Activated CD8-positive, alpha-beta memory T cell treated with anti-CD3 and anti-CD28 coated beads, Interleukin-2, amount 50 U/mL, for 4 hours (primary cell): ENCODE measurements around the gene GIT2.

Source experiments
- DNase-seq: peaks from one replicate; pipeline ENCODE4 v3.0.0-alpha.2; 2020

GIT2 gene

DNA sequence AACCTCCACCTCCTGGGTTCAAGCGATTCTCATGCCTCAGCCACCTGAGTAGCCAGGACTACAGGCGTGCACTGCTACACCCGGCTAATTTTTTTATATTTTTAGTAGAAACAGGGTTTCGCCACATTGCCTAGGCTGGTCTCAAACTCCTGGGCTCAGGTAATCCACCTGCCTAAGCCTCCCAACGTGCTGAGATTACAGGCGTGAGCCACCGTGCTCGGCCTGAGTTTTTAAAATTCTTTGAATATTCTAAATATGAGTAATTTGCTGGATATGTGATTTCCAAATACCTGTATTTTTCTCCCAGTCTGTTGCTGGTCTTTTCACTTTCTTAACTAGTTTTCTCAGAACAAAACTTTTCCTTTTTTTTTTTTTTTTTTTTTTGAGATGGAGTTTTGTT, 27.4 kb downstream of the GIT2 start:
- no peak for DNase-seq

DNA sequence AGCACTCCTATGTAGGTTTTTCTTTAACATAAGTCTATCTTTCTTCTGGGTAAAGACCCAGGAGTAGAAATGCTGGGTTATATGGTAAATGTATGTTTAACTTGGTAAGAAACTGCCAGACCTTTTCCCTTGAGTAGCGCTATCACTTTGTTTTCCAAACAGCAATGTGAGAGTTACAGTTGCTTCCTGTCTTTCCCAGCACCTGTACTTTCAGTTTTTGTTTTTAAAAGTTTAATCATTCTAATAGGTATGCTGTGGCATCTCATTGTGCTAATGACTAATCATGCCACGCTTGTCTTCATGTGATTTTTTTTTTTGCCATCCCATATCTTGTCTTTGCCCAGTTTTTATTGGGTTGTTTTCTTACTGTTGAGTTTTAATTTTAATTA, 28.1 kb downstream of the GIT2 start:
- DNase-seq: no peak

DNA sequence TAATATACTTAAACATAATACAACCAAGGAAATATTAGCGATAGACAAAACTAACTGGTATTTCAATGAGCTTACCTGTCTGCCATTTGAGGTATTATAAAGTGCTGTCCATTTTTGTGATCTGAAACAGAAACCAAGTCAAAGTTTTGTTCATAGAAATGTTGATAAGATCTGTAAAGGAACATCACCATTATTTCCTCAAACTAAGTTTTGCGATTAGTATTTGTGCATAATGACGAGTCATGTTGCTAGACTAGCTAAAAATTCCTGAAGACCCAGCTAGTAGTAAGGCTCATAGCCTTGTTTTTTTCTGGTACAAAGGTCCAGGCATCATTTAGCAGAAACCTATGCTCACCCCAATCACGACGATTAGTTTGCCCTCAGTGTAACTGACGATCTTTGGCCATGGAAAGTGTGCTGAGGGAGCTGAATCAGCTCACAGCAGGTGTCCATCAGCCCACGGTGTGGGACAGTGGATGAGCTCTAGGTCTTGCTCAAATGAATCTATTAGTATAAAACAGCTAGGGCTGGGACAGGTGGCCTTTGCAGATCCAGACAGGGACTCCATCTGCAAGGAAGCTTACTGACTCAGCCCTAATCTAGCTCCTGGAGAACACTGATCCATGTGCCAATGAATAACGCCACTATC, 28.7 kb downstream of the GIT2 start:
- no peak for DNase-seq

DNA sequence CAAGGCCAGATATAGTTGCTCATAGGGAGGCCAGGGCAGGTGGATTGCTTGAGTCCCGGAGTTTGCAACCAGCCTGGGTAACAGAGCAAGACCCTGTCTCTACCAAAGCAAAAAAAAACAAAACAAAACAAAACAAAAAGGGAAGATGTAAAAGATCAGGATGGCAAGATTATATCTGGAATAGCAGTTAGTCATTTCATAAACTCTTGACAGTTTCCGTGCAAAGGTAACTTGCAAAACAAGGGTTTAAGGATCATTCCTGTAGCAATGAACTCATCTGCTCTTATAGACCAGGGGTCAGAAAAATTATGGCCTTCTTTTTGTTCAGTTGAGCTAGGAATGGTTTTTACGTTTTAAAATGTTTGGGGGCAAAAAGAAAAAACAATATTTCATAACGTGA, 29.6 kb downstream of the GIT2 start:
- DNase-seq: no peak

DNA sequence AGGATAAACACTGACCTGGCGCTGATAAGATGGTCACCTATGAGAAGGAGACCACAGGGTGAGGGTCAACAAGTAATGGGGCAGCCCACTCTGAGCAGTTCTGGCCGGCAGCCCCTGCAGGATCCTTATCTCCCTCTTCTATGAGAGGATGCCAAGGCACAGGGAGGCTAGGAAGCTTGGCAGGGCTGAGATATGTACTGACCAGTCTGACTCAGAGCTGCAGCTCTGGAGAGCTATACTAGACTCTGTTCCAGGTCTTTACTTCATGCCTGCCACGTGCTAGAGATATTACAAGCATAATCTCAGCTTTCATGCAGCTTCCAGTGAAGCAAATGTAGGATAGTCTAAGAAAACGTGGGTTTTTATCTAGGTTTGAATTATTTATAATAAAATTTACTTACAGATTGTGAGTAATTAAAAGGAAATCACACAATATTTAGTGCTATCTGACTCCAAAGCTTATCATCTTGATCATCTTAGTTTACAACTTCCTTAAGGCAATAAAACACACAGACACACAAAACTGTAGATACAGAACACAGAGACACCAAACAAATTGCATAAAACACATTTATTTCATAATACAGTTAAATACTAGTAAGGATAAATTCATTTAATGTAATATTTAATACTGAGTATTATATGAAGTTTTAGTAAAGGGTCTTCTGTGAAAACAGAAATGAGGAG, 32.3 kb downstream of the GIT2 start:
- no peak for DNase-seq

DNA sequence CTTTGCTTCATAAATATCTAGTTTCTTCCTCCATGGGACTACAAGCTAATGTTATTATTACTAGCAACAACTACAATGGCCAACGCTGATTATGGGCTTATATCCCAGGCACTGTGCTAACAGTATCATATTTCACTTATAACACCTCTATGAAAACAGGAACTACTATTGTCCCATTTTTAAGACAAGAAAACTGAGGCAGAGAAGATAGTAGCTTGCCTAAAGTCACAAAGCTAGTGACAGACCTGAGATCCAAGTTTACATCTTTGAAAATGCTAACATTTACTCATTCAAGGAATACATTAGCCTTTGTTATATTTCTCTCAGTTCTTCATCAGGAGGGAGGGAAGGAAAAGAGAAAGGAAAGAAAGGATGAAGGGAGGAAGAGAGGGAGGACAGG, 32.8 kb downstream of the GIT2 start:
- no peak for DNase-seq

DNA sequence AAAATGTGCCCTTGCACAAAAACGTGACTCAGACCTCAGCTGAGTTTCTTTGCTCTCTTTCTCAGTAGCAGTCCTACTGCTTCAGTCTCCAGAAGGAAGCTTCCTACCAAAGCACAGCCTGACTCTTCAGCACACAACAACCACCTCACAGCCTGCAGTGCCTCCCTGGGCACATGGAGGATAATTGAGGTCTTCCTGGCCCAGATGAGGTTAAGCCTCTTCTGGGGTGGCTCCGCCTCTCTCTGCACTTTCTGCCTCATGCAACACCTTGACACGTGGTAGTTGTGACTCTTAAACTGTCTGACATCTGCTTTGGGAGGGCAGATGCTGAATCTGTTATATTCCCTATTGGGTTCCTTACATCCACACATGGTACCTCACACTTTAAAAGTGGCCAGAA, 33.8 kb downstream of the GIT2 start:
- DNase-seq: no peak

DNA sequence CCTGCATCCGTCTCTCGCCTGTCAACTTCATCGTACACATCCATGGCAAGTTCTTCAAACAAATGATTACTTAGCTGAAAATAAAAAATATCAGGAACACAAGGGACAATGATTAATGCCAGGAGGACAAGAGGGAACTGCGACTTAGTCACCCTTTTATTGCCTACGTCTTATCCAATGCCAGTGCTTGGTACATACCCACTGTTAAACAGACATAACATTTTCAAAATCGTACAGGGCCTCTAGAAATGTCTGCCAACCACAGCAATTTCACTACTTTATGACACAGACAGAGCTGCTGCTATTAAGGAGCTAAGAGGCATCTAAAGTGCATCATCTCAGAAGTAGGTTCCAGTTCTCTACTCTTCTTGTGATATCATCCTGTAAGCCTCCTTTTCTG, 34.6 kb downstream of the GIT2 start:
- no peak for DNase-seq

DNA sequence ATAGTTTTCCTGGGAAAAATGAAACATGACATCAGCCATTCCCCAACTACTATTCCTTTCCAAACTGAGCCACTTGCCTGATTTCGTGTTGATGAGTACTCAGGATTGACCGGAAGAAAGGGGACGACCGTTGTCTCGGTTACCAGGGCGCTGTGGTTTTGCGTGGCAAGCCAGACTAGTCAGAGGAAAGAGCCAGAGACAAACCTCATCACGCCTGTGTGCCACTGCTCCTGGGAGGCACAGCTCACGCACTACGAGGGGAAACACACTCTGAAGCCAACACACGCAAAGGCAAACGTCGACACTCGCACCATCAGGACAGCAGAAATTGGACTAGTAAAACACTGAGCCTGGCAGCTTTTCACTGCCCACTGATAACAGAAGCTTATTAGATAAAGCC, 35.0 kb downstream of the GIT2 start:
- no peak for DNase-seq

DNA sequence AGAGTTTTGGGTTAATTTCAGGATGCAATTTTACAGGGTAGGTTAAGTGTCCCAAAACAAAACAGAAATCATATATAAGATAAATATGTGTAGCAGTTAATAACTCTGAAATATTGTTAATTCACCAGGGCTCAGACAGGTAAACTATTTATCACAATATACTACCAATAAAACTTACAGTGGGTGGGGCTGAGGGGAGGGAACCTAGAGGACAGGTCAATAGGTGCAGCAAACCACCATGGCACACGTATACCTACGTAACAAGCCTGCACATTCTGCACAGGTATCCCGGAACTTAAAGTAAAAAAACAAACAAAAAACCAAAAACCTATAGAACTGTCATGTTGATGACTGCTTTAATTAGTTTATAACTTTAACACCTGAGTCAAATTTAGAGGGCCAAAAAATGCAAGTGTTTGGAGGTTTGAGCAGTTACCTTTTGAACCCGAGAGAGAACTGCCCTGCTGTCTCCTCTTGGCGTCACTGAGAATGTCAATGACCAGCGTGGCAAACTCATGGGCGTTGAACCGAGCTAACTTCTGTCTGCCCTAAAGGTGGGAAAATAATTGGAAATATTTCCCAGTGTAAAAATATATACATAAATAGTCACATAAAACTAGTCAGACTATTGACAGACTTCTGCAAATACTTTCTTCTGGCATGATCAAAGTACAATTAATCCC, 36.6 kb downstream of the GIT2 start:
- no peak for DNase-seq

DNA sequence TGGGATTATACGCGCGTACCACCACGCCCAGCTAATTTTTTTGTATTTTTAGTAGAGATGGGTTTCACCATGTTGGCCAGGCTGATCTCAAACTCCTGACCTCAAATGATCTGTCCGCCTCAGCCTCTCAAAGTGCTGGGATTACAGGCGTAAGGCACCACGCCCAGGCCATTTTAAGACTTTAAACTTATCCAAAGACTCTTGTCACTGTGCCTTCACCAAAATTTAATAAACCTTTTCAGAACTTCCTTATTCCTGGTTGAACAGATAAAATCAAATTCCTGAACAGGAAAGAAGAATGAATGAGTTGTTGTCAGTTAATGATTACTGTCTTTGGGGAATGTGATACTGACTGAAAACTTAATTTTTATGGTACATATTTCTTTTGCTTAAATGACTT, 37.8 kb downstream of the GIT2 start:
- no peak for DNase-seq

DNA sequence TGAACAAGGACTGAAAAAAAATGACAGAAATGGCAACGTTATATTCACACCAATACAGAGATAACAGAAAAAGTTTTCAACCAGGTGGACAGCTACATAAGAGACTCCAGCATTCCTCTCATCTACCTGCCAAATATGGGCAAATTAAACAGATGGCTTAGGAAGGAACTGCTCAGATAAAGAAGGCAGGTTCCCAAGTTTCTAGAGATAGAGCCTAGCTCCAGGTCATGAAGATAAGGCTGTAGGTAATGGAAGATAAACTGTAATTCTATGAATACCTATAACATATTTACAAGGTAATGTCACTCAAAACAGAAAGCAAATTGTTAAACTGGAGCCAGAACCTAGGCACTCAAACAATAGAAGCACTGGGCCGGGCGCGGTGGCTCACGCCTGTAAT, 42.5 kb downstream of the GIT2 start:
- no peak for DNase-seq

DNA sequence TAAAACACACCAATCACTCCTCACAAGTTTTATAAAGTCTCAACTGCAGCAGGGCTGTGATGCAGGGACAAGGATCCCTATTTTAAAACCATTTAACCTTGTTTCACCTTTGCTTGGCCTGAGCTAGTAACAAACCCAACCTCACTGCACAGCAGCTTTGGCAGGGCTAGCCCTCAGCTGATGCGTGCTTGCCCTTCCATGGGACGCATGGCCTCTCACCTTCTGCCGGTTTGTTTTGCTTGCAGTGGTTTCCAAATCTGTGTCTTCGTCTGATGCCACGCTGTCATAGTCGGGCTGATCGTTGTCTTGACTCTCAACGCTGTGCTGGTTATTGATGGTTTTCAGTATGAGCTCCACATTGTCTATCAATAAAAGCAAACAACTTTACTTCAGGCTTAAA, 43.3 kb downstream of the GIT2 start:
- no peak for DNase-seq

DNA sequence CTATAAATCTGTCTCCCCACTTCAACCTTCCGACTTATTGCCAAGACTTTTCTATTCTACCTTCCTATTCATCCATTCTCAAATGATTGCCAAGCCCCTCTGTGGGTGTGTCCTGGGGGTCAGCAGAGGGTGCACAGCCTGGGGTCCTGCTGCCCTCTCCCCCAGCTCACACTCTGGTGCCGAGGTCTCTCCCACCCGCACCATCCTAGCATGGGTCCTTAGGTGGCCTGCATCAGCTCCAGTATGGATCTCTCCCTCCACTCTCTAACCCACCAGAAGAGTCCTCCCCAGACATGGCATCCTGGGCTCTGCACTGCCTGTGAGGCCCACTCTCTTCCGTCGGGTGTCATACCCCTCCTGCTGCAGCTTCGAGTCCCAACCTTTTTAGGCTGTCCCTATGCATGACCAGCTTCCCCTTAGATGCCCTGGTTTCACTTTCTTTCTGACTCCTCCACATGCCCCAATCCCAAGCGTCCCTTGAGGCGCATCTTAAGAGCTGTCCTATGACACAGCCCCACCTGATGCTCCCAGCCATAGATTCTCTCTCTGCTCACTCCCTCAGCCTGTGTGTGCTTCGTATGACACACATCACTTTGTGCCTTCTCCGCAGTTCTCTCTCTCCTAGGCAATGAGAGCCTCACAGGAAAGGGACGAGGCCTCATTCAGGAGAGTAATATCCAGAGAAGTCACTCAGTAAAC, 43.9 kb downstream of the GIT2 start:
- DNase-seq: no peak

DNA sequence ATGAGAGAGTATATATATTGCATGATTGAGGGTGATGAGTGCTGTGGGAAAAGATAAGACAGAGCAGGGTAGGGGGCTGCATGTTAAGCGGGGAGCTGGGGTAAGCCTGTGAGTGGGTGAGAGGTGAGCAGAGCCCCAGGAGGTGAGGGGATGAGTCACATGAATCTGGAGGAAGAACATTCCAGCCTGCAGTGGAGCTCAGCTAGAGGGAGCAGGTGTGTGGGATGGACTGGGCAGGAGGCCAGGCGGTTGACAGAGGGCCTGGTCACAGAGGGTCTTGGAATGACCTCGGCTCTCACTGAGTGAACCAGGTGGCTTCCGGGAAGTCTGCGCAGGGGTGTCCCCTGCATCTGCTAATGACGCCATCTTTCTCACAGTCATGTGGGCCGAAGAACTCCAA, 44.4 kb downstream of the GIT2 start:
- DNase-seq: no peak

DNA sequence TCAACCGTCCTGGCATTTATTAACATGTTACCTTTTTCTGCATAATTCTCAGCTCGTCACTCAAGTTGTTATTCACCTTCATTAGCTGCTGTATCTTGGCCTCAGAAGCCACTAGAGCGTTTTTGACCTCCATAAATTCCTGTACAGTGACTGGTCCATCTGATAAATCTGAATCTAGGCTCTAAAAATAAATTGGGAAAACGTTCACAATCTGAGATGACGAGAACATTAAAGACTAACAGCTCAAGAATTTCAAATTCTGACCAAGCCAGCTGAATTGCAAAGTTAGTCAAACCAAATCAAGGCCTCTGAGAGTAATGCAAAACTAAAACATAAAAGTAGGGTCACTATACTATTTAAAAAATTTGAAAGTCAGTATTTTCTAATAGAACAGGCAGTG, 45.0 kb downstream of the GIT2 start:
- no peak for DNase-seq

DNA sequence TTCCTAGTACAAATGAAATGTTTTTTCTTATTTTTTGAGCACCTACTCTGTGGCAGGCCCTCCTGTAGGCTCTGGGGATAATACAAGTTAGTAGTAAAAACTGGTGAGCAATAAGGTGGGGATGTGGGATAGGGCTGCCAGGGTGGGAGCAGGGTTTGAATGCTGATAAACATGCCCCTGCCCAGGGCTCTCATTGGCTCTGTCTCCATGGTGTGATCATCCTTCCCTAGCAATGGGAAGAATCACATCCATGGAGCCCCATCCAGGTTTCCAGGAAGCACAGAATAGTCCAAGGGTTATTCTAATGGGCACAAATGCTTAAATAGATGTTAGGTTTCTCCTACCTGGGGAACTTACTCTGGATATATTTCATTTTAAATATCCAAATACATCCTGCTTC, 45.5 kb downstream of the GIT2 start:
- DNase-seq: no peak

DNA sequence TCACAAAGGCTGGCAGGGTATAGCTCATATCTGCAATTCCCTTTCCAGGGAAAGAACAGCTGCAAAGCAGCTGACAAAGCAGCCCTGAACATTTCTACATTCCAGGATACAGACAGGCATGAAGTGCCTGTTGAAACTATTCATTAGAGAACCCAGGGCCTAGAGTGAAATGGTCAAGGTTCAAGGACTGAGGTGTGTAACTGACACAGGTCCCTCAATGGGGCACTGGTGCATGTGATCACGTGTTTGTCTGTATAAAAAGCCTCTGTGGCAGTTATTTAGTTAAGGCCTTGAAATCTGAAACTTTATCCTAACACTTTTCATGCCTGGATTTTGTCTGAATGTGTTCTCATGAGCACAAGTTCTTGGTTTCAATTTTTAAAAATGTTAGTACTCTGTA, 47.1 kb downstream of the GIT2 start:
- DNase-seq: no peak

DNA sequence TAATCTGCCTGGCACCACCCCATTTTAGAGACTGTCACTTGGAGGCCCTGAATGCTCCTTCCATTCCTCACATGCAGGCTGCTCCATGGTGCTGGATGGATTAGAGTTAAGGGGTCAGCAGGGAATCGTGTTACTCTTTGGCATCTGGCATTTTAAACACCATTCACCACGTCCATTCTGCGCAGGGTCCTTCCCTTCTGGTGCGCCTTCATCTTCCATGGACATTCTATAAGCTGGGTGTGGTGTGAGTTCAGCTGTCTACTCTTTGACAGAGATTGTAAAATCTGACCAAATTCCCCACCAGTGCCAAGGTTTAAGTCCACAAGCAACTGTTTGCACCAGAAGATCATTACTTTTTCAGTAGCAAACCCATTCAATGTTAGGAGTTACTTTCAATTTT, 47.8 kb downstream of the GIT2 start:
- DNase-seq: no peak

DNA sequence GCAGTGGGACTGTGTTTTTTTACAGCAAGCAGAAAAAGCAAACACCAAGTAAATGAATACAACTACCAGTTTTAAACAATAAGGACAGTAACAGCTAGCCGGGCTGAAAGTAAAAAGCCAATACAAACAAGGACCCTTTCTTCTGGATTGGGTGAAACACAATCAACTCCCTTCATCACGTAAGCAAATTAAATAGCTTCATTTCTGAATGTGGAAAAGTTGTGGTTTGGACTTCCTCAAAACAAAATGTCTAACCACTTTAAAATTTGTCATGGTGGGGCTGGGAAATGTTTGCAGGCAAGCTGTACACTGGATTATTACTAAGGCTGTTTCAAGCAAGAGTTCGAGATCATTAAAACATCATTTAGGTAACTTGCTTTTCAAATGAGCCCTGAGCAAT, 48.6 kb downstream of the GIT2 start:
- no peak for DNase-seq

DNA sequence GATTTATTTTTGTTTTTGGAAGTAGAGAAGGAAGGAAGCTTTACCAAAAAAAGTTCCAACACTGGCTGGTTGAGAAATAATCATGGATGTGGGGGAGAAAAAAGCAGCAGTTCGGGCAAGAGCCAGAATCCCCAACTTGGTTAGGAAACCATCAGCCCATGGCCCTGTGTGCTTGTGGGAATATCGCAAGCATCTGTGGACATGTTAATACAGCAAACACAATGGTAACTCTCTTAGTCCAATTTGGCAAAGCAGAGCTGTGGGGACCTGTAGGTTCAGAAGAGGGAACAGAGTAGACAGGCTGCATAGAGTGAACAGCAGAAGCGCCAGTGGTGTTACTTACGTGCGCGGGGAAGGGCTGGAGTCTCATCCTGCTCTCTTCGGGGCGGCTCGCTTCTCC, 49.3 kb downstream of the GIT2 start:
- no peak for DNase-seq

DNA sequence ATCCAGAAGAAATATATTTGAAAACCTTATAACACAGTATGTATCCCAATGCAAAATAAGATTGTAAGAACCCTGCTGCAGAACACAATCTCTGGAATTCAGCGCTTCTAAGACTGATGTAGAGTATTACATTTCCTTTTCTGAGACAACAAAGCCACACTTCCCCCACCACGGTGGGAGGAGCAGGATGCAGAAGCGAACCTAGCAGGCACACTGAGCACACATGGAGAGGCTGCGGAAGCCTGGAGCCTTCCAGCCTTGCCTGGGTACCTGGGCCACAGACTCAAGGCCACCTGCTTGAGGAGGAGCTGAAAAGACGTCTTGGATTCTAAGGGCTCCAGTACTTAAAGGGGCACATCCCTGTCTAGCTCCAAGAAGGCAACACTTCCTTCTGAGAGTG, 49.7 kb downstream of the GIT2 start:
- DNase-seq: no peak

DNA sequence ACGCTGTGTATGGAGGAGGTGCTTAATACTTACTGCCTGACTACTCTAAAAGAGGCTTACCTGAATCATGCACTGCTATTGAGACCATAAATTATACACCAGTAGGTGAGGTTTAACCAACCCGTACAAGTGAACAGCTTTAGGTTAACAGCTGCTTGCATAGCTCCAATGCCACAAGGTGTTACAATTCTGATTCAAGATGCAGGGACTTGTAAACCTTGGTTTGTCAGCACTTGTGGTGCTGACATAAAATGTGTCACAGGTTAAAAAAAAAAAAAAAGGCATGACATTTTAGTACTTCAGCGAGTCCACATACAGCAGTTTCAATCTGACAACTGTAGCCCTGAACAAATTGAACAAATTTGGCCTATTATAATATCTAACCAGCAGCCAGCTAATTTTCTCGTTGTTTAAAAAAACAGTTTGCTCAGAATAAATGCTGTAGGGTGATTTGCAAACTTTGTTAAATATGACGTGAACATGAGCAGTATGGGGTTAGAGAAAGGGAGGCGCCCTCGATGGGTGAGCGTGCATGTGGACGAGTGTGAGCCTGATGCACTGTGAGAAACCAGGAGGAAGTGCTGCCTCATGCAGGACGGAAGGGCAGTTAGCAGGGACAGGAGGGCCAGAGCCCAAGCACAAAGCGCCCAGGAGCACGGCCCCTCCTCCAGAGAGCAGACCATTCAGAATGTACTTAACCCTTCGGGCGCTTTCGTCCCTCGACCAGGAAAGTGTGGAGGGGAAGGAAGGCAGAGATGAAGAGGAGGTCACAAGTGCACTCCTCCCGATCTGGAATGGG, 51.4 kb downstream of the GIT2 start:
- DNase-seq: no peak
